Upper lobe of left lung (tissue), 6 donors: Measurements from ENCODE around the gene CLEC19A. TPM values are rescaled to one million over a fixed set of nuclear protein-coding genes. Genes with fewer than 3 reads are reported as not detected.

Source experiments
- ATAC-seq, 2 donors: fragments of 200-7000 bp; cut with Tn5 transposase; one replicate each; pipeline ENCODE4 v1.9.1; 2022; ENCODE audit warnings: mild to moderate bottlenecking in 2 of 2, moderate library complexity in 2 of 2; ENCODE audit not compliant: low FRiP score in 2 of 2
- DNase-seq, 2 donors: peaks; one replicate each; pipeline ENCODE4 v3.0.0-alpha.2; 2019 to 2020
- H3K27ac ChIP-seq, 4 donors: fragments of 200-600 bp; sonication (generic); one replicate each; pipeline ENCODE4 v1.5.1; 2016 to 2019
- H3K27me3 ChIP-seq, 4 donors: fragments of 200-600 bp; sonication (generic); one replicate each; pipeline ENCODE4 v1.5.1; 2017 to 2019
- H3K36me3 ChIP-seq, 4 donors: fragments of 200-600 bp; sonication (generic); one replicate each; pipeline ENCODE4 v1.5.1; 2016 to 2019
- H3K4me1 ChIP-seq, 4 donors: fragments of 200-600 bp; sonication (generic); one replicate each; pipeline ENCODE4 v1.5.1; 2018 to 2019
- H3K4me3 ChIP-seq, 4 donors: fragments of 200-600 bp; sonication (generic); one replicate each; pipeline ENCODE4 v1.5.1; 2017 to 2019; ENCODE audit warnings: mild to moderate bottlenecking in 2 of 4, moderate library complexity in 1 of 4
- H3K9me3 ChIP-seq, 4 donors: fragments of 200-600 bp; sonication (generic); one replicate each; pipeline ENCODE4 v1.5.1; 2018 to 2019
- EP300 ChIP-seq, 4 donors: sonication (generic); formaldehyde crosslinking; IDR thresholded peaks; one replicate each; pipeline ENCODE4 v1.5.1; 2017; ENCODE audit warnings: antibody characterized with exemption in 4 of 4, control low read depth in 2 of 4
- POLR2A ChIP-seq, 4 donors: fragments of 450-650 bp; IDR thresholded peaks; one replicate each; pipeline ENCODE4 v1.5.1; 2016 to 2017; ENCODE audit warnings: antibody characterized with exemption in 4 of 4, mild to moderate bottlenecking in 2 of 4
- POLR2AphosphoS5 ChIP-seq, 2 donors: sonication (generic); formaldehyde crosslinking; IDR thresholded peaks; one replicate each; pipeline ENCODE4 v1.5.1; 2017; ENCODE audit warnings: antibody characterized with exemption in 2 of 2
- WGBS, 2 donors: methylation state at CpG; one replicate each; pipeline ENCODE4 v1.1.5; 2017 to 2018; 5-methylcytosine and 5-hydroxymethylcytosine counted together
- total RNA-seq, 6 donors: library from RNA; depleted of rRNA in 4 of 6; stranded (reverse); fragments of >200 nt in 4 of 6; gene quantifications; one replicate each; pipeline versions ENCODE4 v1.1.0 to v1.2.1, GENCODE V29; 2016 to 2021
- TF ChIP-seq, protein P1 (sequence below), 6 experiments: fragments of 450-650 bp in 4 of 6; fragments of 200-600 bp in 2 of 6; sonication (generic) in 2 of 6; IDR thresholded peaks; one replicate each; pipeline ENCODE4 v1.5.1; 2016 to 2019; ENCODE audit warnings: antibody characterized with exemption in 6 of 6
- donor health status: DM: no; HTN: no; CAD: no; lungs with moderate emphysema.
- donor health status: DM: no; HTN: yes; CAD: no; lungs with severe emphysema.

The CLEC19A gene
- total RNA-seq, 6 donors from 2014 or later, result not detected

DNA sequence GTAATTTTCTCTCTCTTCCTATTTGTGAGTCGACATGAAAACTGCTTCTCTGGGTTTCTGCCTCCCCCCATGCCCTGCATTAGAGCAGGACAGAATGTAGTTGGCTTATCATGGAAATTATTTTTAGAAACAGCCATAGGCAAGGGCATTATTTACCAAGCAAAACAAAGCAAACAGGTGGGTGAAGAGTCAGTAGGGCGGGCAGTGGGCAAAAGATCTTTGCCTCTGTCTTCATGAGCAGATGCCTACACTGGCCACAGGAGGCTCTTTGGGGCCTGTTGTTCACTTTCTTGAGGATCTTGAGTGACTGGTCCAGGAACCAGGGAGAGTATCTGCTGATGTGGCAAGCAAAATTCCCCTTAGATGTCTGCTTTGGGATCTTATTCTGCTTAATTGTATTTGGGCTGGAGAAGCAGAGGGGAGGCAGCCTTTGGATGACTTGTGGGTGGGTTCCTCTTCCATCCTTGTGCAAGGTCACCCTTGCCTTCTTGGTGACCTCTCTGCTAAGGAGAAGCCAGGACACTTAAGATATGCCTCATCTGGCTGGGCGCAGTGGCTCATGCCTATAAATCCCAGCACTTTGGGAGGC lies 42.5 kb upstream of the CLEC19A start:
- 76 to 87% methylated on average over 3 of the region's 3 CpGs for WGBS, 2 donors
- no peak for ATAC-seq
- no peaks in the 10 kb centered on the region for H3K27me3 ChIP-seq
- DNase-seq, result no peak
- H3K9me3 ChIP-seq, result peaks cover 0 to 5% (median 2%) of the 10 kb centered on the region in 4 donors
- H3K36me3 ChIP-seq, result peaks cover 0 to 2% (median 0%) of the 10 kb centered on the region in 4 donors
- H3K27ac ChIP-seq, result no peak overlapping the region
- TF ChIP-seq, protein P1, sequence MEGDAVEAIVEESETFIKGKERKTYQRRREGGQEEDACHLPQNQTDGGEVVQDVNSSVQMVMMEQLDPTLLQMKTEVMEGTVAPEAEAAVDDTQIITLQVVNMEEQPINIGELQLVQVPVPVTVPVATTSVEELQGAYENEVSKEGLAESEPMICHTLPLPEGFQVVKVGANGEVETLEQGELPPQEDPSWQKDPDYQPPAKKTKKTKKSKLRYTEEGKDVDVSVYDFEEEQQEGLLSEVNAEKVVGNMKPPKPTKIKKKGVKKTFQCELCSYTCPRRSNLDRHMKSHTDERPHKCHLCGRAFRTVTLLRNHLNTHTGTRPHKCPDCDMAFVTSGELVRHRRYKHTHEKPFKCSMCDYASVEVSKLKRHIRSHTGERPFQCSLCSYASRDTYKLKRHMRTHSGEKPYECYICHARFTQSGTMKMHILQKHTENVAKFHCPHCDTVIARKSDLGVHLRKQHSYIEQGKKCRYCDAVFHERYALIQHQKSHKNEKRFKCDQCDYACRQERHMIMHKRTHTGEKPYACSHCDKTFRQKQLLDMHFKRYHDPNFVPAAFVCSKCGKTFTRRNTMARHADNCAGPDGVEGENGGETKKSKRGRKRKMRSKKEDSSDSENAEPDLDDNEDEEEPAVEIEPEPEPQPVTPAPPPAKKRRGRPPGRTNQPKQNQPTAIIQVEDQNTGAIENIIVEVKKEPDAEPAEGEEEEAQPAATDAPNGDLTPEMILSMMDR (IDR thresholded peaks at IDR 0.05), result no peak
- TF ChIP-seq POLR2AphosphoS5 (IDR thresholded peaks at IDR 0.05) (no peak), POLR2A (IDR thresholded peaks at IDR 0.05) (no peak), EP300 (IDR thresholded peaks at IDR 0.05) (no peak)
- no peak overlapping the region for H3K4me3 ChIP-seq
- no peaks in the 10 kb centered on the region for H3K4me1 ChIP-seq

DNA sequence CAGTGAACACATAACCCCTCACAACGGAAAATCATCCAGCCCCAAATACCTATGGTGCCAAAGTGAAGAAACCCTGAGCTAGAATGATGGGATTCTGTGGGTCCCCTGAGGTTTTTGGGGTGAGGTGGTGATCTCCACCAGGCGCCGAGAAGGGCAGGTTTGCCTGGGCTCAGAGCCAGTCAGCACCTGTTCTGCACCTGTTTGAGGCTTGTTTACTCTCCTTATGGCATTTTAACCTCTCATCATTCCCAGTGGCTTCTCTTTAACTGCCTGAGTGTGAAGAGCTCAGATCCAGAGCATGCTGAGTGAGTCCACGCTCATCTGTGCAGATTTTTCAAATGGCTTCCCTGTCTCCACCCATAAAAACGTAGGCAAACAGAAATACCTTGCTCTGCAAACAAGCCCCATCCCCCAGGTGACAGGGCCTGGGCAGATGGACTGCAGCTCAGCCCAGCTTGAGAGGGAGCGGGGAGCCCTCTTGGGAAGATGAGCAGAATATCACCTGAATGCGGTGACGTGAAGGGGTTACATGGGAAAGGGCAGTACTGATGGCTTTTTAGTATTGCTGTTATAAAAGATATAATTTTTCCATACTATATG lies 40.1 kb upstream of the CLEC19A start:
- ATAC-seq (no peak), DNase-seq (no peak)
- WGBS, 2 donors, result 83 to 93% methylated on average over 8 of the region's 8 CpGs
- Histone ChIP-seq H3K27ac (no peak overlapping the region), H3K4me3 (no peak overlapping the region), H3K4me1 (no peaks in the 10 kb centered on the region), H3K9me3 (peaks cover 0 to 3% (median under 1%) of the 10 kb centered on the region in 4 donors), H3K27me3 (no peaks in the 10 kb centered on the region), H3K36me3 (no peaks in the 10 kb centered on the region)
- TF ChIP-seq, protein P1 (IDR thresholded peaks at IDR 0.05), result no peak
- TF ChIP-seq EP300 (IDR thresholded peaks at IDR 0.05) (no peak), POLR2AphosphoS5 (IDR thresholded peaks at IDR 0.05) (no peak), POLR2A (IDR thresholded peaks at IDR 0.05) (no peak)

DNA sequence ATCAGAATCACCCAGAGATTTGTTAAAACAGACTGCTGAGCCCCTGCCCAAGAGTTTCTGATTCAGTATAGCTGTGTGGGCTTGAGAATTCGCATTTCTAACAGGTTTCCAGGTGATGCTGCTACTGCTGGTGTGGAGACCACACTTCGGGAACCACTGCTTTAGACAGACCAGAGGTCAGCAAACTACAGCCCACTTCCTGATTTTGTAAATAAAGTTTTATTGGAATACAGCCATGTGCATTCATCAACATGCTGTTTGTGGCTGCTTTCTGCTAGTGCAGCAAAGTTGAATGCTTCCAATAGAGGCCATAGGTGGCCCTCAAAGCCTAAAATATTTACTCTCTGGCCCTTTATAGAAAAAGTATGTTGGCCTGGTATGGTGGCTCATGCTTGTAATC lies 32.6 kb upstream of the CLEC19A start:
- TF ChIP-seq, protein P1 (IDR thresholded peaks at IDR 0.05), result no peak
- TF ChIP-seq EP300 (IDR thresholded peaks at IDR 0.05) (no peak), POLR2A (IDR thresholded peaks at IDR 0.05) (no peak), POLR2AphosphoS5 (IDR thresholded peaks at IDR 0.05) (no peak)

DNA sequence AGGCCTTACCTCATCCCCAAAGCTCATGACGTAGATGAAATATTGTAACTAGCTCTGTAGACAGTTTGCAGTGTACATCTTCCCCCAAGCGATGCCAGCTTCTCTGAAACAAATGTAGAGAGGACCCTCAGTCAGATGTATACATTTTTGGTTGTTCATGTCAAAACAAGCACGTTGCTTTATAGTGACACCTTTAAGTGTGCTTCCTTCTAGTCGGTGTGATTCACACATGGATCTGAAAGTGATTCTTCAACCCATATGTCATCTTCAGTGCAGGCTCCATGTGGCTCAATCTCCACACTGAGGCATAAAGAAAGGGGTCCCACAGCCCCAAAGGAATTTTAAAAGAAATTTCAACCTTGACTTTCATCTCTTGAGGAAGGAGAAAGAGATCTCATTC lies 30.9 kb upstream of the CLEC19A start:
- ATAC-seq (no peak), DNase-seq (no peak)
- 63 to 75% methylated on average over 4 of the region's 4 CpGs for WGBS, 2 donors
- no peaks in the 10 kb centered on the region for H3K9me3 ChIP-seq
- H3K4me3 ChIP-seq, result no peak overlapping the region
- H3K27me3 ChIP-seq, result no peaks in the 10 kb centered on the region
- TF ChIP-seq POLR2AphosphoS5 (IDR thresholded peaks at IDR 0.05) (no peak), POLR2A (IDR thresholded peaks at IDR 0.05) (no peak), EP300 (IDR thresholded peaks at IDR 0.05) (no peak)
- TF ChIP-seq, protein P1 (IDR thresholded peaks at IDR 0.05), result no peak
- H3K4me1 ChIP-seq, result no peaks in the 10 kb centered on the region
- no peaks in the 10 kb centered on the region for H3K36me3 ChIP-seq
- H3K27ac ChIP-seq, result no peak overlapping the region

More for the DNA sequence above, 32.6 kb upstream of the CLEC19A start:
- Histone ChIP-seq H3K4me3 (no peak overlapping the region), H3K27ac (no peak overlapping the region), H3K36me3 (no peaks in the 10 kb centered on the region), H3K9me3 (no peaks in the 10 kb centered on the region), H3K27me3 (no peaks in the 10 kb centered on the region), H3K4me1 (no peaks in the 10 kb centered on the region)
- DNase-seq (no peak), ATAC-seq (no peak)
- 77 to 92% methylated on average over 2 of the region's 2 CpGs for WGBS, 2 donors
